GM19238 (cell line): ENCODE data around the gene AIFM1.

Experiments
- DNase-seq: peaks from one replicate; pipeline ENCODE4 v3.0.0; 2011; ENCODE audit warnings: low spot score; ENCODE audit not compliant: insufficient read length

Gene AIFM1

DNA sequence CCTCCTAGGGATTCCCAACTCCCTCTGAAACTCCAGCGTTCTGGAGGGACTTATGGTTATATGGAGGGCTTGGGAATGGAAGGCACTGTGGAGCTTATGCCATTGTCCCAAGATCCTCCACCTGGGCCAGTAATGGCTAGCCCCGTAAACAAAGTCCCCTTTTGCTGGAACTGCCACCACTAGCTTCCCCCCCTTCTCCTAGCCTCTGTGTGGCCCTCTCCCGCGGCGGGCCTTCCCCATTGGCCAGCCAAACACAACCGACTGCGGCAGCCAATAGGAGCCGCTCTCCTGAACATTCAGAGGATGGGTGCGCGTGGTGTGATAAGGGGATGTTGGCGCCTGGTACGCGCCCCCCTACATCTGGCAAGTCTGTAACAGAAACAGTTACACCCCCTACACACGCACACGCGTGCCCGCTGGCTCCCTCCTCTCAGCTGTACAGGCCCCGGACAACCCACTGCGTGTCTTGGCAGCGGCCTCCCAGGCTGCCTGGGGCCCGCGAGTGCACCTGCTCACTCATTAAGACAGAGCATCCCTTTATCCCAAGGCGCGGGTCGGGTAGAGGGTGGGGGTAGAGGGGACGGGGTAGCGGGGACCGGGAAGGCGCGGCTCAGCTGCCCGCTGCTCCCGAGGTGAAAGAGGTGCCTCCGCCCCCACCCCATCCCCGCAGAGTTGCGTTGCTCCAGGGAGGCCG, 5.3 kb upstream of the AIFM1 start:
- DNase-seq = peak; percentile 48

DNA sequence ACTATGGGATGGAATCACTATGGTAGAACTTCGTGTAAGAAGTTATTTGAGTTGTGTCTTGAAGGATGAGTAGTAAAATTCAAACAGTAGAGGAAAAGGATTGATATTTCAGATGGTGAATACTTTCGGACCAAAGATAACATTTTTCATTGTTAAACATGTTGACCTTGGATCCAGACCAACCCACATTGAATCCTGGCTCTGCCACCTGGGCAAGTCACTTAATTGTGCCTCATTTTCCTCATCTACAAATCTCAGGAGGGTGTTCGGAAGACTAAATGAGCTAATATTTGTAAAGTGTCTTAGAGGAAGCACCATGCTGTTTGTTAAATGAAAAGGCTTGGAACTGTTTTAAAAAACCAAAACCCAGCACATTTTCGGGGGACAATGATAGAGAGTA, 1.4 kb upstream of the AIFM1 start:
- no peak for DNase-seq

DNA sequence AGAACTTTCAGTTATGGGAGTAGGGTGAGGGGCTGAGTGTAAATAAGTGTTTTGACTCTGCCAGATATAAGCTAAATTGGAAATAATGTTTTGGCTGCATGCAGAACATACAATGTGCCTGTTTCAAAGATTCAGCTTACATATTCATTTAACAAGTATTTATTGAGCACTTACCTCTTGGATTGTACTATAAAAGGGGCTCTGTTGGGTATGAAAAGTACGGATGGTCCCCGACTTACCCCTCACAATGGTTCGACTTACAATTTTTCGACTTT, 799 bp upstream of the AIFM1 start:
- DNase-seq = no peak

DNA sequence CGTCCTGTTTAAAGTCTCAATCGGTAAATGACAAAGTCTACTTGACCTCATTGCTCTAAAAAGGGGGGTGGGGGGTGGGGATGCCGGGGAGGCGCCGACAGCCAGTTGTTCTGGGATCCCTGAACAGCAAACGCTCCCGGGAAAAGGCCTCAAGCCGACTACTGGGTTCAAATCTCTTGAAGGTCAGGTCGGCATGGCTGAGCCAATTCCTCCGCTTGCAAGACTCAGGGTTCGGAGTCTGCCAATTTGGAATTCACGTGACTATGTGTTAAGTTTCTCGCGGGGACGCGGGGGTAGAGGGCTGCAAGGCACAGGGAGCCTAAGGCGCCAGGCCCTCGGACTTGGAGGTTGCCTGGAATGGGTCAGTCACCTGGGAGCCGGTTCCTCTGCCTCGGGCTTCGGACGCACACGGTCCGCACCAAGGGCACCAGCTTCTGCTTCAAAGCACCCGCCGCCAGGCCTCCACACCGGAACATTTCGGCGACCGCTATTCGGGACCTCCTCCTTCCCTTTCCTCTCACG, 399 bp downstream of the AIFM1 start:
- DNase-seq = no peak

DNA sequence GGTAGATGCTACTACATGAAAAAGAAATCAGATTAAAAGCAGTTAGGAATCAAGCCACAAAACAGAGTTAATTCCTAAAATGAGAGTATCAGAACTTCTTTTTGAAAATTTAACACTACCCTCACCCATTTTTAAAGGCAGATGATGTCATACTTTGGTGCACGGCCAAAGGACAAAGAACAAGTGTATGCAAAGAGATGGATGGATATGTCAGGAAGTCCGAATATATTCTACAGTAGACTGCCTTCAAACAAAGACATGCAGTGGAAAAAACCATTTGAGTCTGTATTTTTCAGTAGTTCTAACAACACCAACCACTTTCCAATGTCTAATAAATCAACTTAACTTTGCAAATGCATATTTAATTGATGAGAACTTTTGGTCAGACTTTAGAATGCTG, 2.2 kb downstream of the AIFM1 start:
- no peak for DNase-seq

DNA sequence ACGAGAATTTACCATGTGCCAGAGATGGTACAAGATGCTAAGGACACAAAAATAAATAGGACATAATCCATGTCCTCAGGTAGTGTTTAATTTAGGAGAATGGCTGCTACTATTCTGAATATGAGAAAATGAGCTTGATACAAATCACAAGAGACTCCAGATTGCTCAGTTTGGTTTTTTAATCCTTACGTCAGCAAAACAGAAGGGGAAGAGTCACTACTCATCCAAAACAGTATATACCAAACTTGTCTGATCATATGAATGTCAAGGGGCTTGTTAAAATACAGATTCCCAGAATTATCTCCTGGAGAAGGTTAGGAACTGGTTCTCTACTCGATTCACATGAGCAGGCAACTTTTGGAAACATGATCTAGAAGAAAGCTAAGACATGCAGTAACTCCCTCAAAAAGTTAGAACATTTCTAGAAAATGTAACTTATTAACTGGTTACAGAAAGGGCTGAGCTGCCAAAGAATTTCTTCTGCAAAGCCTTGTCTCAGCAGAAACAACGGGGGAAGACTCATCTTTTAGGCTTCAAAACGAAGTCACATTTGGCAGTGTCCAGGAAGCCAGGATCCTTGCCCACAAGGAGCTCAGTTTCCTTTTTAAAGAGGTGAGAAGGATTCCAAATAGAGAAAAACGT, 3.4 kb downstream of the AIFM1 start:
- DNase-seq = no peak

DNA sequence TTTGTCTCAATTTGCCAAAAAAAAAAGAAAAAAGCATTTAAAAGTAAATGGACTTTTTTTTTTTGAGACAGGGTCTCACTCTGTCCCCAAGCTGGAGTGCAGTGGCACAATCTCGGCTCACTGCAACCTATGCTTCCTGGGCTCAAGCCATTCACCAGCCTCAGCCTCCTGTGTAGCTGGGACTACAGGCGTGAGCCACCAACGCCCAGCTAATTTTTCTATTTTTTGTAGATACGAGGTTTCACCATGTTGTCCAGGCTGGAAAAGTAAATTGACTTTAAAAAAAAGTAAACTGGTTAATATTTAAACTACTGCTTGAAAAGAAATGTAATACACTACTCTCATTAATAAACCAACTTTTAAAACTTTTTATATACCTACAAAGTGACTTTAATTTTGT, 5.9 kb downstream of the AIFM1 start:
- no peak for DNase-seq

DNA sequence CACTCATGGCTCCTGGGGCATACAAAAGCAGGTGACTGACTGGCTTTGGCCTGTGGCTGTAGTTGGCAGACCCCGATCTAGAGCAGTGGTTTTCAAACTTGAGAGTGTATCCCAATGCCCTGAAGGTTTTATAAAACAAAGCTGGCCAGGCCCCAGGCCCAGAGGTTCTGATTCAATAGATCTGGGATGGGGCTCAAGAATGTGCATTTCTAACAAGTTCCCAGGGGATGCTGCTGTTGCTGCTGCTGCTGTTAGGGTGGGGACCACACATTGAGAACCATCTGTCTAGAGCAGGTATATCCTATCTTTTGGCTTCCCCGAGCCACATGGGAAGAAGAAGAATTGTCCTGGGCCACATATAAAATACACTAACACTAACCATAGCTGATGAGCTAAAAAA, 7.3 kb downstream of the AIFM1 start:
- DNase-seq = no peak

DNA sequence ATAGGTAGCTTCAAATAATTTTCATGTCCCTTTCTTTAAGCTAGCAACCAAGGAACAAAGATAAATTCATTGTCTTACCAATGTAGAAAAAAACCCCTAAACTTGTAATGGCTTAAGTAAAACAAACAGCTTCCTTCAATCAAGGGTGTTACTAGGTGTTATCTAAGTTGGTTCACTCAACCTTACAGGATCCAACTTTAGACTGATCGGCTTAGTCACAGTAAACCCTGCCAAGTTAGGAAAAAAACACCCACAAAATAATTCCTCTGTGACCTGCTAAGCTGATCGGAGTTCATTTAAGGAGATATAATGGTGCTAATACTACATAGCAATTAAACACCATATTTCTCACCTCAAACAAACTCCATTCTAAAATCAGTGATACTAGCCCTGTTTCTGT, 10.1 kb downstream of the AIFM1 start:
- no peak for DNase-seq

DNA sequence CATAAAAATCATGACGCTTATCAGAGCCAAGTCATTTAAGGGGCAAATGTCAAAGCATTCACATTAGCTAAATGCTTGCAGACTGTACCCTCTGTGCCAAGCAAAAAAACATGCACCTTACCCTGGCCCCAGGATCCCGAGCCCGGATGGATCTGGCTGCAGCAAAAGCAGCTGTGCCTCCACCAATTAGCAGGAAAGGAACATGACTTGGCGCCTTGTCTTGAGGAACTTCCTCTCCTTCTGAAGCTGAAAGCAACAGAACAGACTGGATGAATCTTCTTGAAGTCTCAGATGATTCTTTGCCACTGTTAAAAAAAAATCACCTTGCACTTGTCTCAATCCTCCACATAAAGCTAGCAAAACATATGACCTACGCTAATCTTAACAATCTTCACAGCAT, 18.0 kb downstream of the AIFM1 start:
- DNase-seq = no peak

DNA sequence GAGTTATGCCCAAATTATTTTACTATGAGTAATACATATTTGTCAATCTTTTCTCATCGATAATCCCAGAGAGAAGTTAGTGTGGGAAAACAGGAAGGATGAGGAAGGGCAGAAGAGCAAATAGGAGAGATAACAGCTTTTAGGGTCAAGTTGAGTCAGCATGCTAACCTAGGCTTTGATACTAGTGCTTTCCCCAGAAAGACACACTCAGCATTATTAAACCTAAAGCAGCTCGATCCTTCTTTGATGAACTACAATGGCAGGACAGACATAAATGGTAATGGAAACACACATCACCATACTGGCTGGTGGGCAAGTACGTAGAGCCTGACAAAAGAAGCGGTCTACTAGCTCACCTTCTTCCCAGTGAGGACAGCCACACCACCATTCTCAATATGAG, 20.5 kb downstream of the AIFM1 start:
- DNase-seq = no peak

DNA sequence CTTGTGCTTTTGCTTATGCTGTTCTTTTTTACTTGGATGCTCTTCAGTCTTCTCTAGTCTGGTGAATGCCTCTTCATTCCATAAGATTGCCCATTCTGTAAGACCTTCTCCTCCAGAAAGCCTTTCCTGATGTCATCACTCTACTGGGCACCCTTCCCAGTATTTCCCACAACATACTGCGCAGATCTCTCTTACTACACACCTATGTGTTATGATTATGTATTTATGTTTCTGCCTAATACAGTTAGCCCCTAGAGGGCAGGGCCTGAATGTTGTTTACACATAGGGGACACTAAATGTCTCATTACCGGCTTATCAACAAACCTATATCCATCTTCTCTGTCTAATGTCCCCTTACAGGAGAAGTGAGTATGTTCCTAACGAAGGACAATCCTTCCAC, 21.1 kb downstream of the AIFM1 start:
- DNase-seq = no peak

DNA sequence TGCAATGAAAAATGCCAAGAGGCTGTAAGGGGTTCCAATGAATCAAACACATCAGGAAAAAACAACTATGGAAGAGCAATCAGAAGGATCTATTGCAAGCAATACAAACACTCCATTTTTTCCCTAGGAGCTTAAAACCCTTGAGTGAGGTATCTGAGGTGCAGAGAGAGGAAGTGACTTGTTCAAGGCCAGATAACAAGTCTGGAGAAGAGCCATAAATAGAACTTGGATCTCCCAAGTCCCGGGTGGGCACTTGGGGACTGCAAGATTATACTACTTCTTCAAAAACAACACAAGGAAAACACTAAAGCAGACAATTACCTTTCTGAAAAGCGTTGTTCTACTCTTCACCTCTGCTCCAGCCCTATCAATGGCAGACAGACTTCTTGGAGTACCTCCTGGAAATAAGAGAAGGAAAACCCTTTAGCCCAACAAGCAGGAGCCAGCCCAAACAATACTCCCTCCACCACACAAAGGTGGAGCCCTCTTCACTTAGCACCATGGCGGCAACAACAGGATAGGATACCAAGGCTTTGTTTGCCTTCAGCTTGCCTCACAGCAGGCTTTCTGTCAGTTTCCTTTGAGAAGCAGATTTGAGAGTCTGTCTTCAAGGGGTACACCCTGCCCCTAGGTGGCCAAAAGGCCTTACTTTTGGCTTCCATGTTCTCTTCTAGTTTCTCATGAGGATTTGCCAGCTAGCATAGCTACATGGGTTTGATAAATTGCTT, 26.0 kb downstream of the AIFM1 start:
- DNase-seq = no peak

DNA sequence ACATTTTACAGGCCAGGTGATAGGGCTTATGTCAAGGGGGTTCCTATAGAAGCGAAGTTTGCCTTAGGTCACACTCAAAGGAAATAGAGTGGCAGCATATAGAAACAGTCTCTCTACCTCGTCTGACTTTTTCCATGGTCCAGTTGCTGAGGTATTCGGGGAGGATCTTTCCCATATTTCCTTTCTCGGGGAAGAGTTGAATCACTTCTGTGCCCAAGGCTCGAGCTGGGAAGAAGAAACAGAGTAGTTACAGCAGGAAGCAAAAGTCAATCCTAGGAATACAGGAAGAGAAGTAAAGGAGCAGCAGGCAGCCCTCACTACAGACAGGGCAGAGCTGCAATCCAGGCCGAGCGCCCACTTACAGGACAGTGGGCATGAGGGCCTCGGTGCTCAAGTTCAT, 28.7 kb downstream of the AIFM1 start:
- DNase-seq = no peak

DNA sequence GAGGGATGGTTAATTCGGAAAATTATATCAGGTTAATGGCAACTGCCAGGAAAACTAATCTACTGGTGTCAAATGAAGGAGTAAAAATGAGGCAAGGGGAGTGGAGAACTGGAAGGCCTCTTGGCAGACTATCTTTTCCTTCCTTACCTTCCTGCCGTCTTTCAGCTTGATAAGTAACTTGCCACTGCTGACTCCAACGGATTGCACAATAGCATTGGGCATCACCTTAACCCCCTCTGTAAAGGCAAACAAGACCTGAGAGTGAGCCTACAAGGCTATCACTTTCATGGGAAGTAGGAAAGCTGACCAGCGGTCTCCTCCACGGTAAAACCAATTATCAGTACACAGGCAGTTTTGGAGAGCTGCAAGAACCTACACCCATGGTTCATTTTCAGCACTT, 29.1 kb downstream of the AIFM1 start:
- no peak for DNase-seq

DNA sequence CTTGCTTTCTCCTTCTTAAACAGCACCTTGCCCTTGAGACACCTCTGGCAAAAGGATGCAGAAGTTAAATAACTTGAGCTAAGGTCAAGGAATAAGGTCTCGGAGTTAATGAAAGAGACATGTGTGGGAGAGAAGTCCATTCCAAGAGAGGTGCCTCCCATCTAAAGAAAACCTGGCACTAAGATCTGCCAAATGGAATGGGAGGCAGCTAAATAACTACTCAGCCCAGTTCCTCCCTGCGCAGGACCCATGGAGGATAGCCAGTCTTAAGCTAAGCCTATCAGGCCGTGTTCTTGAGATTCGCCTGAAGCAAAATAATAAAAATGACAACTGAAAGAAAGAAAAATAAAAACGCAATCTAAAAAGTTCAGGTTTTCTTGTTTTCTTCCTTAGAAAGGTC, 34.7 kb downstream of the AIFM1 start:
- no peak for DNase-seq

DNA sequence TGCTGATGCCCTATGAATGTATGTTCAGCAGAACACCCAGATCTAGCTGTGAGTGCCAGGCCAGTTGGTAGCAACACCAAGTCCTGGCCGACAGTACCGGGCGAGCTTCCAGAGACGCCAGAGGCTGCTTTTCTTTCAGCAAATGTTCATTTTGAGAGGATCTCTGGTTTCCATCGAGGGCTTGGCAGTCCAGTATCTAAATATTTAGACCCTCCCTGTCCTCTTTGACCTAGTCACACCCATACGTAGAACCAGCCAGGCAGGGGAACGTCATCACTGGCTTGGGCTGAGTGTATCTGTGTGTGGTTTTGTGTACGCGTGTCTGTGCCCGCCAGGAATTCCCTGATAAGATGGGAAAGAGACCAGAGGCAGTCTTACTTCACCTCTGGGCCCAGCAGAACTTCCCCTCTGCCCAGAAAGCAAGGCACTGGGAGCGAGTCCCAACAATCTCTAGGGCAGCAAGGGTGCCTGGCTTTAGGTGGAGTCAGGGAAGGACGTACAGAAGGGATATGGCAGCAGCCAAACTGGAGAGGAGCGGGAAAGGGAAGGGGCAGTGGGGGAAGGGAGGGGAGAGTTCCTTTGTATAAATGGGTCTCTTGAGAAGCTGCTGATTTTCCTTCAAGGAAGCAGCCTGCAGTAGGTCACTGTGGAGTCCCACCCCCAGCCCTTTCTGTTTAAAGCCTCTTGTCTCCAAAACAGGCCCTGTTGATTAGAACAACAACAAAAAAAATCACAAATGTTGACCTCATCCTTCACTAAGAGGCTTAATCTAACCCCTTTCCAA, 40.4 kb downstream of the AIFM1 start:
- DNase-seq = no peak

DNA sequence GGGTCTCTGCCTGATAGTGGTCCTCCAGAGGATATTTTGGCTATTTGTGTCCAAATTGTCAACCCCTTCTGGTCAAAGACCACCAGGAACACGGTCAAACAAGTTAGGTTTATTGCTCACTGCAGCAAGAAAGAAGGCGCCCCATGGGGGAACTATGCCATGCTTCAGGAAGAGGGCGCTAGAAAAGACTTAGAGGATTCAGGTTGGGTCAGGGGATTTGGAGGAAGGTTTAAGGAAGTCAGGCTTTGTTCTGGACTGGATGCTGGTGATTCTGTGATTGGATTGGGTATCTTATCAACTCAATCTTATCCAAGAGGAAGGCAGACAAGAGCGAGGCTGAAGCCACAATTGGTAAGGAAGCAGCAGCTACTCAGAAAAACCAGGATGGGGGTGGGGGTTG, 41.1 kb downstream of the AIFM1 start:
- no peak for DNase-seq

DNA sequence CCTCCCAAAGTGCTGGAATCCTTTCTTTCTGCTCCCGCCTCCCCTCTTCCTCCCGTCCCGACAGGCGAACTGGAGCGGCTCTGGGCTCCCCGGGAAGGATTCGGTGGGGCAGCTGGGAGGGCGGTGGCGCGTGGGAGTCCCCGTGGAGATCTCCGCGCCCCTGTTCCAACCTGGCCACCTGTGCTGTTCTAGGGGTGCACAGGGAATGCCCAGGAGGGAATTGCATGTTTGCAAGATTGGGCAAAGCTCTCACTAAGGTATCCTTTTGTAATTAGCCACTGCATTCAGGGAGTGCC, 44.2 kb downstream of the AIFM1 start:
- no peak for DNase-seq

DNA sequence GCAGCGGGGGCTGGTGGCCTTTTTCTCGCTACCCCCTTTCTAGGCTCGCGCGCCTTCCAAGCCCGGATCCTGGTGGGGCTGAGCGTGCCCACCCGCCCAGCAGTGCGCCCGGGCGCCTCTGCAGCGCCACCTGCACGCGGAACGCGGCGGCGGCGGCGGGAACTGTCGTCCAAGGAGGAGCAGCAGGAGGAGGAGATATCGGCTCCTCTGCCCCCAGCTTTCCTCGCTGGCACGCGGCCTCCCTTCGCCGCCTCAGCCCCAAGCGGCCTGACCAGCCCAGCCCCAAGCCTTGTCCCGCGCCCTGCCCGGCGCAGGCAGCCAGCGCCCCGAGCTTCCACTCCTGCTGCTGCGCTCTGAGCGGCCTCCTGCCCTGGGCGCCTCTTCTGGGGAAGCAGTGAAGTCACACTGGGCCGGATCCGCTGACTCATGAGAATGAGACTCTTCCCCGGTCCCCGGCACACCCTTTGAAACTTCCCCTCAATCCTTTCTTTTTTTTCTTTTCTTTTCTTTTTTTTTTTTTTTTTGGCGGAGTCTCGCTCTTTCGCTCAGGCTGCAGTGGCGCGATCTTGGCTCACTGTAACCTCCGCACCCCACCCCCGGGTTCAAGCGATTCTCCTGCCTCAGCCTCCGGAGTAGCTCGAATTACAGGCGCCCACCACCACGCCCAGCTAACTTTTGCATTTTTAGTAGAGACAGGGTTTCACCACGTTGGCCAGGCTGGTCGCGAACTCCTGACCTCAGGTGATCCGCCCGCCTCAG, 44.7 kb downstream of the AIFM1 start:
- DNase-seq = peak; percentile 59

DNA sequence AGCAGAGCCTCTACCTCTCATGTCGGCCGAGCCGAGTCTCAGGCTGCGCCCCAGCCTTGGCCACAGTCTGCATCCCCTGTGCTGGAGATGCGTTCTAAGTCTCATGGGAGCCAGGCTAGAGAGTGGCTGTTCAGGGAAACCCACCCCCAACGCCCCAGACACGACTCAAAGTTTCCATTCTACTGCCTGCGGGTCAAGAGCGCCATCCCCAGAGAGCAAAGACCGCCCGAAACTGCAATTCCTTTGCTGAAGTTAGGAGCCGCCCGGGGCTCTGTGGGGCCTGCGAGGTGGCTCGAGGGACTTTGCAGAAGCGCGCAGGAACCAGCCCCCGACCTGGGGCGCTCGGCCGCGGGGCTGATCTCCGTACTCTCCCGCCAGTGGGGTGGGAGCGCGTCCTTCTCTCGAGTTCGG, 45.3 kb downstream of the AIFM1 start:
- DNase-seq = no peak
